H9 (cell line): ENCODE measurements around the gene FAM3C. TPM values are rescaled to one million over a fixed set of nuclear protein-coding genes. Genes with fewer than 3 reads are reported as not detected.
"Not testable (repeated sequence)": the region's sequence is repeated elsewhere in the genome, so short reads cannot be mapped to it uniquely, and the experiment has no call there.

Experiments
- DNase-seq: peaks from one replicate; pipeline ENCODE4 v3.0.0-alpha.2; 2017
- H2AFZ ChIP-seq: one replicate; pipeline ENCODE4 v1.6.1; 2013; ENCODE audit warnings: mild to moderate bottlenecking, low read length, control low read depth, moderate library complexity
- H2AK5ac ChIP-seq: 2 replicates; pipeline ENCODE4 v1.6.1; 2013; ENCODE audit warnings: low read length, control low read depth, mixed read lengths; ENCODE audit not compliant: insufficient read length
- H2BK120ac ChIP-seq: one replicate; pipeline ENCODE4 v1.6.1; 2013; ENCODE audit warnings: low read depth, mild to moderate bottlenecking, low read length, control low read depth, inconsistent platforms; ENCODE audit not compliant: poor library complexity, severe bottlenecking
- H2BK12ac ChIP-seq: 2 replicates; pipeline ENCODE4 v1.6.1; 2013; ENCODE audit warnings: low read length, control low read depth, mixed read lengths, low read depth; ENCODE audit not compliant: insufficient read length
- H2BK15ac ChIP-seq: 2 replicates; pipeline ENCODE4 v1.6.1; 2013; ENCODE audit warnings: low read depth, low read length, control low read depth
- H2BK20ac ChIP-seq: one replicate; pipeline ENCODE4 v1.6.1; 2013; ENCODE audit warnings: low read depth, mild to moderate bottlenecking, low read length, control low read depth, inconsistent platforms; ENCODE audit not compliant: poor library complexity, severe bottlenecking
- H2BK5ac ChIP-seq: 2 replicates; pipeline ENCODE4 v1.6.1; 2013; ENCODE audit warnings: low read length, control low read depth, mixed read lengths; ENCODE audit not compliant: insufficient read length
- H3K14ac ChIP-seq: 2 replicates; pipeline ENCODE4 v1.6.1; 2013; ENCODE audit warnings: low read length, control low read depth; ENCODE audit not compliant: insufficient read depth
- H3K18ac ChIP-seq: 2 replicates; pipeline ENCODE4 v1.6.1; 2013; ENCODE audit warnings: low read depth, mild to moderate bottlenecking, mixed read lengths, low read length, control low read depth; ENCODE audit not compliant: insufficient read length
- H3K23ac ChIP-seq: 2 replicates; pipeline ENCODE4 v1.6.1; 2013; ENCODE audit warnings: low read length, control low read depth, mixed read lengths, low read depth; ENCODE audit not compliant: insufficient read length
- H3K23me2 ChIP-seq: 2 replicates; pipeline ENCODE4 v1.6.1; 2013; ENCODE audit warnings: low read depth, mild to moderate bottlenecking, mixed read lengths, low read length, control low read depth; ENCODE audit not compliant: insufficient read length, poor library complexity, severe bottlenecking
- H3K27ac ChIP-seq: 2 replicates; pipeline ENCODE4 v1.5.1; 2013; ENCODE audit warnings: low read length, control low read depth, mixed read lengths, low read depth; ENCODE audit not compliant: insufficient read length
- H3K27me3 ChIP-seq: 2 replicates; pipeline ENCODE4 v1.6.1; 2013; ENCODE audit warnings: low read length, control low read depth, inconsistent platforms; ENCODE audit not compliant: insufficient read depth
- H3K4ac ChIP-seq: 2 replicates; pipeline ENCODE4 v1.6.1; 2013; ENCODE audit warnings: low read depth, mild to moderate bottlenecking, control low read depth, inconsistent platforms, low read length, moderate library complexity
- H3K4me1 ChIP-seq: 2 replicates; pipeline ENCODE4 v1.6.1; 2013; ENCODE audit warnings: low read length, control low read depth, inconsistent platforms; ENCODE audit not compliant: insufficient read depth
- H3K4me2 ChIP-seq: 2 replicates; pipeline ENCODE4 v1.6.1; 2013; ENCODE audit warnings: low read length, control low read depth, mixed read lengths; ENCODE audit not compliant: insufficient read length, insufficient read depth
- H3K56ac ChIP-seq: 2 replicates; pipeline ENCODE4 v1.6.1; 2013; ENCODE audit warnings: low read depth, mild to moderate bottlenecking, mixed read lengths, low read length, control low read depth; ENCODE audit not compliant: insufficient read length
- H3K79me1 ChIP-seq: 2 replicates; pipeline ENCODE4 v1.6.1; 2013; ENCODE audit warnings: low read depth, mild to moderate bottlenecking, moderate library complexity, low read length, control low read depth, inconsistent platforms; ENCODE audit not compliant: insufficient read depth, poor library complexity, severe bottlenecking
- H3K79me2 ChIP-seq: 2 replicates; pipeline ENCODE4 v1.6.1; 2013; ENCODE audit warnings: low read length, control low read depth, inconsistent platforms; ENCODE audit not compliant: insufficient read depth
- H3K9ac ChIP-seq: 2 replicates; pipeline ENCODE4 v1.6.1; 2013; ENCODE audit warnings: low read length, control low read depth, mixed read lengths; ENCODE audit not compliant: insufficient read length; ENCODE audit errors: extremely low read depth
- H3K9me3 ChIP-seq: one replicate; pipeline ENCODE4 v1.6.1; 2013; ENCODE audit warnings: low read depth, low read length, inconsistent platforms; ENCODE audit not compliant: control insufficient read depth
- H3T11ph ChIP-seq: one replicate; pipeline ENCODE4 v1.6.1; 2013; ENCODE audit warnings: mild to moderate bottlenecking, low read length, control low read depth, inconsistent platforms
- H4K20me1 ChIP-seq: one replicate; pipeline ENCODE4 v1.6.1; 2013; ENCODE audit not compliant: control insufficient read depth, insufficient read length, insufficient read depth
- H4K5ac ChIP-seq: 2 replicates; pipeline ENCODE4 v1.6.1; 2013; ENCODE audit warnings: low read depth, mild to moderate bottlenecking, mixed read lengths, low read length, control low read depth; ENCODE audit not compliant: insufficient read length
- H4K8ac ChIP-seq: replicated peaks from 2 replicates; pipeline ENCODE4 v1.6.1; 2013; ENCODE audit warnings: low read length, control low read depth, mixed read lengths, low read depth; ENCODE audit not compliant: insufficient read length
- H4K91ac ChIP-seq: 2 replicates; pipeline ENCODE4 v1.6.1; 2013; ENCODE audit warnings: low read depth, mild to moderate bottlenecking, moderate library complexity, mixed read lengths, low read length, control low read depth; ENCODE audit not compliant: insufficient read length
- H3K27ac Mint-ChIP-seq, 3 experiments: 2 replicates in 2 of 3; 3 replicates in 1 of 3; pipeline ENCODE4 v1.8.0; 2020 to 2021; ENCODE audit warnings: mixed read lengths in 3 of 3, mild to moderate bottlenecking in 1 of 3, moderate library complexity in 1 of 3
- H3K27me3 Mint-ChIP-seq: 2 replicates; pipeline ENCODE4 v1.8.0; 2021; ENCODE audit warnings: low read depth, mild to moderate bottlenecking, moderate library complexity, mixed read lengths
- H3K36me3 Mint-ChIP-seq, 3 experiments: 2 replicates in 2 of 3; 3 replicates in 1 of 3; pipeline ENCODE4 v1.8.0; 2020 to 2021; ENCODE audit warnings: low read depth in 3 of 3, mixed read lengths in 3 of 3; ENCODE audit not compliant: insufficient read depth in 1 of 3
- H3K4me1 Mint-ChIP-seq, 2 experiments: 2 replicates each; pipeline ENCODE4 v1.8.0; 2020; ENCODE audit warnings: mixed read lengths in 2 of 2
- H3K4me3 Mint-ChIP-seq, 2 experiments: 2 replicates in 1 of 2; 3 replicates in 1 of 2; pipeline ENCODE4 v1.8.0; 2020 to 2021; ENCODE audit warnings: mild to moderate bottlenecking in 2 of 2, mixed read lengths in 2 of 2, moderate library complexity in 1 of 2
- H3K9me3 Mint-ChIP-seq, 2 experiments: 2 replicates in 1 of 2; 3 replicates in 1 of 2; pipeline ENCODE4 v1.8.0; 2020; ENCODE audit warnings: mild to moderate bottlenecking in 2 of 2, mixed read lengths in 2 of 2, moderate library complexity in 1 of 2
- WGBS: extraction: QIAGEN DNeasy Blood & Tissue Kit; methylation state at CpG from one replicate; pipeline ENCODE4 v1.1.7; 2013; ENCODE audit warnings: missing lambda C conversion rate, low lambda C conversion rate, mixed read lengths; ENCODE audit not compliant: insufficient read length; ENCODE audit errors: extremely low coverage; 5-methylcytosine and 5-hydroxymethylcytosine counted together
- total RNA-seq: library from RNA; stranded (reverse); gene quantifications from 2 replicates; pipeline ENCODE4 v1.2.1, GENCODE V29; 2021
- TF ChIP-seq, protein P1 (sequence below): fragments of 200-600 bp; sonication (generic); conservative IDR thresholded peaks from 3 replicates; pipeline ENCODE4 v1.8.0; 2021; ENCODE audit warnings: antibody characterized with exemption, mild to moderate bottlenecking

FAM3C gene
- total RNA-seq, 1 experiment from 2014 or later: 64.5 TPM

DNA sequence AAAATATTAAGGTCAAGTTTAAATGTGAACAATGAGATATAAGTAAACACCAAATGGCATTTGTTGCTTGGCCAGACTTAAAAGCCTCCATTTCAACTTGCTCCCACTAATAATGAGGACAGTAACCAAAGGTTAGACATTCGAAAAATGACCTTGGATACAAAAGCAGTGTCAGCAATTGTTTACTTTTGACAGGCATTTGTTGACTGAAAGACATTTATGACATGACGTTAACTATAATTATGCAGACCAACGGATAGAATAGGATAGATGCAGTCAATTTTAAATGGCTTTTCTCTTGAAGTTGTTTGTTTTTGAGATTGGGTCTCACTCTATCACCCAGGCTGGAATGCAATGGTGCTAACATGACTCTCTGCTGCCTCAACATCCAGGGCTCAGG lies 73.6 kb downstream of the FAM3C start:
- Histone ChIP-seq H3K56ac (no peak overlapping the region), H3K4me1 (no peaks in the 10 kb centered on the region), H4K91ac (no peak overlapping the region), H3K14ac (no peak overlapping the region), H4K8ac (no peak overlapping the region), H3T11ph (no peak overlapping the region), H3K23me2 (no peaks in the 10 kb centered on the region), H3K4me2 (no peak overlapping the region), H3K9me3 (no peaks in the 10 kb centered on the region), H3K23ac (no peak overlapping the region), H3K79me2 (no peaks in the 10 kb centered on the region), H2BK120ac (no peak overlapping the region), H2BK12ac (no peak overlapping the region), H2AK5ac (no peak overlapping the region), H3K4ac (no peak overlapping the region), H2AFZ (no peak overlapping the region), H3K27me3 (no peaks in the 10 kb centered on the region), H3K18ac (no peak overlapping the region), H2BK15ac (no peak overlapping the region), H3K27ac (no peak overlapping the region), H2BK5ac (no peak overlapping the region), H3K79me1 (no peaks in the 10 kb centered on the region), H3K9ac (no peak overlapping the region), H4K5ac (no peak overlapping the region), H4K20me1 (no peaks in the 10 kb centered on the region), H2BK20ac (no peak overlapping the region)
- Mint-ChIP-seq H3K4me1 (no peaks in the 10 kb centered on the region), H3K4me3 (no peak overlapping the region), H3K36me3 (no peaks in the 10 kb centered on the region), H3K27me3 (peaks cover under 1% of the 10 kb centered on the region; the same call in 1 of the 2 replicates), H3K27ac (no peak overlapping the region), H3K9me3 (no peaks in the 10 kb centered on the region; a peak in 1 of 5 replicates)
- DNase-seq: no peak
- TF ChIP-seq, protein P1, sequence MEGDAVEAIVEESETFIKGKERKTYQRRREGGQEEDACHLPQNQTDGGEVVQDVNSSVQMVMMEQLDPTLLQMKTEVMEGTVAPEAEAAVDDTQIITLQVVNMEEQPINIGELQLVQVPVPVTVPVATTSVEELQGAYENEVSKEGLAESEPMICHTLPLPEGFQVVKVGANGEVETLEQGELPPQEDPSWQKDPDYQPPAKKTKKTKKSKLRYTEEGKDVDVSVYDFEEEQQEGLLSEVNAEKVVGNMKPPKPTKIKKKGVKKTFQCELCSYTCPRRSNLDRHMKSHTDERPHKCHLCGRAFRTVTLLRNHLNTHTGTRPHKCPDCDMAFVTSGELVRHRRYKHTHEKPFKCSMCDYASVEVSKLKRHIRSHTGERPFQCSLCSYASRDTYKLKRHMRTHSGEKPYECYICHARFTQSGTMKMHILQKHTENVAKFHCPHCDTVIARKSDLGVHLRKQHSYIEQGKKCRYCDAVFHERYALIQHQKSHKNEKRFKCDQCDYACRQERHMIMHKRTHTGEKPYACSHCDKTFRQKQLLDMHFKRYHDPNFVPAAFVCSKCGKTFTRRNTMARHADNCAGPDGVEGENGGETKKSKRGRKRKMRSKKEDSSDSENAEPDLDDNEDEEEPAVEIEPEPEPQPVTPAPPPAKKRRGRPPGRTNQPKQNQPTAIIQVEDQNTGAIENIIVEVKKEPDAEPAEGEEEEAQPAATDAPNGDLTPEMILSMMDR: no peak
- WGBS: no CpG with 5 or more reads among the region's 3 CpGs

DNA sequence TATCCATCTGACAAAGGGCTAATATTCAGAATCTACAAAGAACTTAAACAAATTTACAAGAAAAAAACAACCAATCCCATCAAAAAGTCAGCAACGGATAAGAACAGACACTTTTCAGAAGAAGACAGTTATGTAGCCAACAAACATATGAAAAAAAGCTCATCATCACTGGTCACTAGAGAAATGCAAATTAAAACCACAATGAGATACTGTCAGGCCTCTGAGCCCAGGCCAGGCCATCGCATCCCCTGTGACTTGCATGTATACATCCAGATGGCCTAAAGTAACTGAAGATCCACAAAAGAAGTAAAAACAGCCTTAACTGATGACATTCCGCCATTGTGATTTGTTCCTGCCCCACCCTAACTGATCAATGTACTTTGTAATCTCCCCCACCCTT lies 80.9 kb downstream of the FAM3C start:
- H3K18ac ChIP-seq, H4K5ac ChIP-seq, H3K56ac ChIP-seq, H2BK5ac ChIP-seq, H3K4me1 ChIP-seq, H3K23me2 ChIP-seq, H2BK15ac ChIP-seq, H3K27ac ChIP-seq, H3K27me3 Mint-ChIP-seq, H3K79me2 ChIP-seq, H4K8ac ChIP-seq, H2BK12ac ChIP-seq, H2AFZ ChIP-seq, H3K14ac ChIP-seq, H4K91ac ChIP-seq, H2BK20ac ChIP-seq, H3K9me3 ChIP-seq, DNase-seq, H3K4me3 Mint-ChIP-seq, H3K4ac ChIP-seq, H3K79me1 ChIP-seq, H3K23ac ChIP-seq, H3K9me3 Mint-ChIP-seq, H3K27me3 ChIP-seq, H3K4me1 Mint-ChIP-seq, H2BK120ac ChIP-seq, H2AK5ac ChIP-seq, H3K4me2 ChIP-seq, H3K9ac ChIP-seq, H3K36me3 Mint-ChIP-seq, H4K20me1 ChIP-seq, H3K27ac Mint-ChIP-seq, H3T11ph ChIP-seq: not testable (repeated sequence)
- whole genome bisulfite sequencing: no CpG with 5 or more reads among the region's 3 CpGs
